ENCODE measurements around the gene SLC2A2.

DNA sequence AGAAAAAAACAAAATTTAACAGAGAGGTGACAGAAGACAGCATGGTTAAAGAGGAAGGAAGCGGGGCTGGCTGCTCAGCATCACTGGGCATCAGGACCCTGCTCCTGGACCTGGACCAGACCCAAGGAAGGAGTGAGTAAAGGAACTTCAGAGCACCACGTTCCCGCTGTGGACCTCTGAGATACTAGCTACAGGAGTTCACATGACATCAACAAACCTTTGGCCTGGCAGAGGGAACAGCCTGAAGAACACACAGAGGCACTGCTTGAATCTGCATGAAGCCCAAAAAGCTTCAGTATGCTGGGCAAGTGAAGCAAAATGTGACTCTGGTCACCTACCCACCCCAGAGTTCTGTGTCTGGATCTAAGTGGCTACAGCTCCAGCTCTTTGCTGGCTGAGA is 38.1 kb downstream of the SLC2A2 start:
- TF ChIP-seq CTCF (IDR thresholded peaks at IDR 0.05; ENCODE audit: low read depth, low read length) (no peak), EZH2phosphoT487 (IDR thresholded peaks at IDR 0.05; ENCODE audit: low read depth) (no peak)

Measured in OCI-LY3 (cell line).